ENCODE results near the gene DNAH11.

DNAH11 gene

GRCh38 chr7:21550821-21551531 is 8.1 kb downstream of the DNAH11 start:
- DNase-seq (ENCODE audit: low read depth), result no peak

- no peak for DNase-seq (ENCODE audit: low read depth)
Measured at GRCh38 chr7:21562385-21562784, 19.5 kb downstream of the DNAH11 start.

- no peak for DNase-seq (ENCODE audit: low read depth)
Measured at GRCh38 chr7:21565614-21566013, 22.8 kb downstream of the DNAH11 start.

GRCh38 chr7:21566094-21566493 is 23.3 kb downstream of the DNAH11 start:
- no peak for DNase-seq (ENCODE audit: low read depth)

- peak; percentile 10 for DNase-seq (ENCODE audit: low read depth)
Measured at GRCh38 chr7:21568762-21569161, 25.9 kb downstream of the DNAH11 start.

GRCh38 chr7:21572331-21573313 is 29.8 kb downstream of the DNAH11 start:
- no peak for DNase-seq (ENCODE audit: low read depth)

GRCh38 chr7:21579341-21580072 is 36.7 kb downstream of the DNAH11 start:
- DNase-seq (ENCODE audit: low read depth), result no peak

- peak; percentile 92 for DNase-seq (ENCODE audit: low read depth)
Measured at GRCh38 chr7:21580073-21580521, 37.3 kb downstream of the DNAH11 start.

- no peak for DNase-seq (ENCODE audit: low read depth)
Measured at GRCh38 chr7:21585070-21585724, 42.4 kb downstream of the DNAH11 start.

GRCh38 chr7:21587139-21587784 is 44.4 kb downstream of the DNAH11 start:
- DNase-seq (ENCODE audit: low read depth), result no peak

- DNase-seq (ENCODE audit: low read depth), result no peak
Measured at GRCh38 chr7:21596801-21597200, 54.0 kb downstream of the DNAH11 start.

- no peak for DNase-seq (ENCODE audit: low read depth)
Measured at GRCh38 chr7:21603462-21603861, 60.6 kb downstream of the DNAH11 start.

- peak; percentile 48 for DNase-seq (ENCODE audit: low read depth)
Measured at GRCh38 chr7:21603972-21604749, 61.3 kb downstream of the DNAH11 start.

GRCh38 chr7:21605008-21605585 is 62.3 kb downstream of the DNAH11 start:
- no peak for DNase-seq (ENCODE audit: low read depth)

- no peak for DNase-seq (ENCODE audit: low read depth)
Measured at GRCh38 chr7:21608465-21608864, 65.6 kb downstream of the DNAH11 start.

GRCh38 chr7:21611129-21611528 is 68.3 kb downstream of the DNAH11 start:
- DNase-seq (ENCODE audit: low read depth), result no peak

- no peak for DNase-seq (ENCODE audit: low read depth)
Measured at GRCh38 chr7:21616091-21616490, 73.3 kb downstream of the DNAH11 start.

- peak; percentile 87 for DNase-seq (ENCODE audit: low read depth)
Measured at GRCh38 chr7:21616796-21617436, 74.1 kb downstream of the DNAH11 start.

GRCh38 chr7:21617513-21617912 is 74.7 kb downstream of the DNAH11 start:
- DNase-seq (ENCODE audit: low read depth), result no peak

Data from iris pigment epithelial cell (primary cell).